HepG2 (cell line): ENCODE results near the gene C20orf204. TPM values are rescaled to one million over a fixed set of nuclear protein-coding genes. Genes with fewer than 3 reads are reported as not detected.
A peak's percentile ranks its signal among the peaks of the same experiment; 100 is the strongest.

Experiments
- ATAC-seq: fragments of 200-7000 bp; cut with Tn5 transposase; 3 replicates; pipeline ENCODE4 v1.9.1; 2020; ENCODE audit warnings: mild to moderate bottlenecking, moderate library complexity
- BruUV-seq: library from RNA; stranded (reverse); fragments of 400-500 nt; replicated peaks from 2 replicates; lab custom pipeline; 2021; lab: Mats Ljungman, UMichigan
- CTCF ChIA-PET: fragments of 300-600 bp; formaldehyde crosslinking; extraction: SDS; loops from one replicate; lab custom pipeline; 2021; ENCODE audit warnings: low total read pairs, inconsistent platforms, low intra/inter-chr PET ratio; lab: Yijun Ruan, JAX
- POLR2A ChIA-PET: fragments of 350-600 bp; sonication (Branson Sonifier 250); formaldehyde crosslinking; loops from one replicate; lab custom pipeline; 2020; ENCODE audit warnings: antibody characterized with exemption, inconsistent platforms; lab: Yijun Ruan, JAX
- DNase-seq: peaks from one replicate; pipeline ENCODE4 v3.0.0-alpha.2; 2015; ENCODE audit warnings: low spot score
- FAIRE-seq: peaks from 3 replicates; lab custom pipeline; 2011; peaks lifted over from hg19 to GRCh38; lab: Jason Lieb, UNC
- H2AFZ ChIP-seq: one replicate; pipeline ENCODE4 v1.6.1; 2011; ENCODE audit warnings: low read length, inconsistent platforms
- H3K27ac ChIP-seq: fragments of 300-600 bp; 3 replicates; pipeline ENCODE4 v1.8.0; 2011; ENCODE audit warnings: mixed run types, mild to moderate bottlenecking, mixed read lengths, low read length, inconsistent platforms; ENCODE audit not compliant: insufficient read depth; ENCODE audit errors: extremely low read length
- H3K27me3 ChIP-seq, 2 experiments: fragments of 200-600 bp in 1 of 2; 2 replicates in 1 of 2; 3 replicates in 1 of 2; pipeline versions ENCODE4 v1.6.0 to v1.8.0; 2011; ENCODE audit warnings: low read length in 2 of 2, mild to moderate bottlenecking in 2 of 2, moderate library complexity in 2 of 2, inconsistent platforms in 1 of 2; ENCODE audit not compliant: insufficient read depth in 2 of 2, control insufficient read depth in 1 of 2
- H3K36me3 ChIP-seq, 2 experiments: fragments of 200-600 bp in 1 of 2; replicated peaks in 1 of 2; 2 replicates in 1 of 2; 3 replicates in 1 of 2; pipeline versions ENCODE4 v1.5.1 to v1.8.0; 2011; ENCODE audit warnings: low read length in 2 of 2, inconsistent platforms in 1 of 2; ENCODE audit not compliant: insufficient read depth in 2 of 2, control insufficient read depth in 1 of 2
- H3K4me1 ChIP-seq: 2 replicates; pipeline ENCODE4 v1.5.1; 2012; ENCODE audit warnings: low read length, inconsistent platforms; ENCODE audit not compliant: insufficient read depth
- H3K4me2 ChIP-seq: 2 replicates; pipeline ENCODE4 v1.6.0; 2011; ENCODE audit warnings: low read depth, low read length, inconsistent platforms
- H3K4me3 ChIP-seq, 3 experiments: fragments of 200-600 bp in 1 of 3; sonication (generic), shearing (Covaris generic) in 1 of 3; replicated peaks in 1 of 3; 2 replicates each; pipeline ENCODE4 v1.5.1; 2011 to 2016; ENCODE audit warnings: low read length in 3 of 3, inconsistent platforms in 2 of 3, low read depth in 2 of 3, mild to moderate bottlenecking in 2 of 3, control low read depth in 1 of 3, mixed read lengths in 1 of 3; ENCODE audit not compliant: insufficient read depth in 1 of 3
- H3K79me2 ChIP-seq: one replicate; pipeline ENCODE4 v1.6.1; 2011; ENCODE audit warnings: low read length, inconsistent platforms; ENCODE audit not compliant: insufficient read depth
- H3K9ac ChIP-seq: 2 replicates; pipeline ENCODE4 v1.6.0; 2011; ENCODE audit warnings: mild to moderate bottlenecking, low read depth, low read length, inconsistent platforms; ENCODE audit not compliant: insufficient read depth
- H3K9me3 ChIP-seq: 2 replicates; pipeline ENCODE4 v1.5.1; 2012; ENCODE audit warnings: mild to moderate bottlenecking, low read length
- H4K20me1 ChIP-seq: 2 replicates; pipeline ENCODE4 v1.6.0; 2011; ENCODE audit warnings: inconsistent platforms, mild to moderate bottlenecking, low read length, moderate library complexity; ENCODE audit not compliant: insufficient read depth
- ASH2L ChIP-seq: fragments of 300-600, 200-600 bp; sonication (generic); IDR thresholded peaks from 2 replicates; pipeline ENCODE4 v1.7.0; 2017; ENCODE audit warnings: low read depth, mild to moderate bottlenecking, moderate library complexity, mixed read lengths, low read length; ENCODE audit not compliant: insufficient read length
- CEBPG ChIP-seq: IDR thresholded peaks from 2 replicates; pipeline ENCODE4 v1.6.1; 2016
- GABPA ChIP-seq, 2 experiments: IDR thresholded peaks; 2 replicates each; pipeline ENCODE4 v1.6.1; 2011 to 2016; ENCODE audit warnings: low read depth in 2 of 2, low read length in 1 of 2, missing biosample characterization in 1 of 2, missing genetic modification characterization in 1 of 2
- IKZF1 ChIP-seq: fragments of 450-650 bp; IDR thresholded peaks from 2 replicates; pipeline ENCODE4 v1.7.1; 2016
- MED13 ChIP-seq: sonication (generic); formaldehyde crosslinking; IDR thresholded peaks from 2 replicates; pipeline ENCODE4 v1.5.0; 2020; ENCODE audit warnings: missing genetic modification reagents
- NPAS2 ChIP-seq: sonication (generic); formaldehyde crosslinking; IDR thresholded peaks from 2 replicates; pipeline ENCODE4 v1.8.0; 2022; ENCODE audit warnings: mild to moderate bottlenecking, missing genetic modification reagents, borderline replicate concordance
- PHF5A ChIP-seq: IDR thresholded peaks from one replicate; pipeline ENCODE4 v1.6.1; 2018; ENCODE audit warnings: low read depth, missing genetic modification reagents; ENCODE audit not compliant: unreplicated experiment
- SAP130 ChIP-seq: IDR thresholded peaks from 2 replicates; pipeline ENCODE4 v1.6.1; 2016; ENCODE audit warnings: low read depth
- SETDB1 ChIP-seq: sonication (generic); formaldehyde crosslinking; IDR thresholded peaks from 2 replicates; pipeline ENCODE4 v1.5.1; 2020; ENCODE audit warnings: missing genetic modification reagents, mild to moderate bottlenecking, borderline replicate concordance
- SNRNP70 ChIP-seq: fragments of 200-400 bp; formaldehyde crosslinking; IDR thresholded peaks from 2 replicates; pipeline ENCODE4 v1.6.1; 2017; ENCODE audit warnings: mild to moderate bottlenecking, low read depth, low read length, moderate library complexity
- SOX13 ChIP-seq, 3 experiments: fragments of 450-650 bp in 1 of 3; sonication (generic) in 1 of 3; formaldehyde crosslinking in 1 of 3; IDR thresholded peaks in 2 of 3; conservative IDR thresholded peaks in 1 of 3; 2 replicates each; pipeline versions ENCODE4 v1.5.0 to v1.6.1; 2016 to 2020; ENCODE audit warnings: antibody characterized with exemption in 1 of 3, mild to moderate bottlenecking in 1 of 3, missing compliant biosample characterization in 1 of 3, missing genetic modification reagents in 1 of 3, moderate library complexity in 1 of 3
- SP4 ChIP-seq: sonication (generic); formaldehyde crosslinking; IDR thresholded peaks from 2 replicates; pipeline ENCODE4 v1.8.1; 2023; ENCODE audit warnings: mild to moderate bottlenecking, missing genetic modification reagents
- ZNF17 ChIP-seq: sonication (generic); formaldehyde crosslinking; IDR thresholded peaks from 2 replicates; pipeline ENCODE4 v1.5.0; 2020; ENCODE audit warnings: mild to moderate bottlenecking, missing genetic modification reagents
- ZNF33B ChIP-seq: sonication (generic); formaldehyde crosslinking; IDR thresholded peaks from 2 replicates; pipeline ENCODE4 v1.5.1; 2020; ENCODE audit warnings: mild to moderate bottlenecking, missing genetic modification reagents
- ZNF672 ChIP-seq: sonication (generic); formaldehyde crosslinking; IDR thresholded peaks from 2 replicates; pipeline ENCODE4 v1.8.1; 2022; ENCODE audit warnings: missing genetic modification reagents
- ZNF768 ChIP-seq: sonication (generic); formaldehyde crosslinking; IDR thresholded peaks from 2 replicates; pipeline ENCODE4 v1.4.0; 2020; ENCODE audit warnings: missing genetic modification reagents
- WGBS: methylation state at CpG from one replicate; pipeline ENCODE4 v1.1.6; 2017; ENCODE audit warnings: low lambda C conversion rate; 5-methylcytosine and 5-hydroxymethylcytosine counted together
- in situ Hi-C: cut with HindIII; loops from 2 replicates; pipeline ENCODE4 v1.10.0; 2017; ENCODE audit warnings: low pct_unique_long_range_greater_than_20kb; ENCODE audit not compliant: extremely low pct_ligation_motif_present
- intact Hi-C: fragments of 100-400 bp; cut with micrococcal nuclease; formaldehyde crosslinking; loops from one replicate; pipeline ENCODE4 v1.10.0; 2022; ENCODE audit not compliant: unreplicated experiment
- polyA plus RNA-seq, 8 experiments: library from polyadenylated mRNA; depleted of rRNA in 3 of 8; stranded (reverse) in 7 of 8; unstranded in 1 of 8; fragments of >200 nt; fragmentation: Illumina TruSeq in 4 of 8; extraction: Trizol in 4 of 8; gene quantifications; 2 replicates each; pipeline versions ENCODE4 v1.2.1 to v1.2.3, GENCODE V29; 2011 to 2016; ENCODE audit warnings: low read depth in 4 of 8, missing spikeins in 1 of 8, mixed read lengths in 1 of 8; ENCODE audit not compliant: insufficient read depth in 1 of 8
- total RNA-seq, 5 experiments: library from RNA; depleted of rRNA; stranded (reverse); fragments of >200 nt; fragmentation: Illumina TruSeq; extraction: Trizol; gene quantifications; 2 replicates each; pipeline ENCODE4 v1.2.3, GENCODE V29; 2016; ENCODE audit warnings: low read depth in 1 of 5
- TF ChIP-seq, protein P1 (sequence below): sonication (generic); formaldehyde crosslinking; IDR thresholded peaks from 2 replicates; pipeline ENCODE4 v1.4.0; 2020; ENCODE audit warnings: mild to moderate bottlenecking, missing genetic modification reagents
- TF ChIP-seq, protein P2 (sequence below): sonication (generic); formaldehyde crosslinking; IDR thresholded peaks from 2 replicates; pipeline ENCODE4 v1.4.0; 2020; ENCODE audit warnings: mild to moderate bottlenecking, missing genetic modification reagents
- TF ChIP-seq, protein P3 (sequence below): IDR thresholded peaks from 2 replicates; pipeline ENCODE4 v1.6.1; 2016

Gene C20orf204
- total and polyA plus RNA-seq, 2 of the 13 experiments (the other 11 are each of a cell fraction or from before 2014, with no cell fraction given), result 22.1 to 80.0 TPM

DNA sequence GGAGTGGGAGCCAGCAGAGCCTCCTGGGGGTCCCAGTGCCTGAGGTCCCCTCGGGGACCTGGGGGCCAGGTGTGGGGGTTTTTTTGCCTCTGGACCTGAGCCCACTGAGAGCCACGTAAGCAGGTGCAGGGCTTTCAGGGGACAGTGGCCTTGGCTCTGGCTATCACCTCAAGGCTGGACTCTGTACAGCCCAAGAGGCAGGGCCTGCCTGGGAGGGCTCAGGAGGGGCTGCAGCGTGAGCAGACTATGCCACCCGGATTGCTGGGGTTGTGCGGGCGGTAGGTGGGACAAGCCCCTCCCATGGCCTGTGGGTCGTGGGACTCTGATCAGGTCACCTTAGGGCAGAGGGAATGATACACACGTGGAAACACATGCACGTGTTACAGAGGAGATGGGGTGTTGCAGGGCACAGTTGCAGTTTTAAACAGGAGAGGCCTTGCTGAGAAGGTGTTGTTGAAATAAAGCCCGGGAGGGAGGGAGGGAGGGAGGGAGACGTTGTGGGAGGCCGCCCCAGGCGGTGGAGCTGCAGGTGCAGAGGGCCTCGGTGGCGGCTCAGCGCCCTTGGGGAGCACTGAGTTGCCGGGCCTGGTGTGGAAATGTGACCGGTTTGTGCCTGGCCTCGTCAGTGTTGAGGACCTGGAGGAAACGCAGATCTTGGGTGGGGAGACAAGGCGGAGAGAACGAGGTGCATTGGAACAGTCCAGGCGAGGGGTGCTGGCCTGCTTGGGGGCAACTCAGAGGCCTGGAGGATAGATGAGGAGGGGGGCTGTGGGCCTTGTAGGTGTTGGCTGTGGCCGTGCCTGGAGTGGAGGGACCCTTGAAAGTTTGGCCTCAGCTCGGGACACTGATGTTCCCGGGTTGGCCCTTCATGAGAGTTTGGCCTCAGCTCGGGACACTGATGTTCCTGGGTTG is 29.3 kb downstream of the C20orf204 start:
- 5% methylated on average over 25 of the region's 27 CpGs for WGBS
- no TSS peak for BruUV-seq
- Histone ChIP-seq H3K27ac (peak overlapping the region; percentile 78), H3K9me3 (no peaks in the 10 kb centered on the region), H3K27me3 (peaks cover 3 to 11% of the 10 kb centered on the region in 2 experiments; a peak in 2 of 5 replicates), H2AFZ (no peak overlapping the region), H3K79me2 (no peaks in the 10 kb centered on the region), H3K4me2 (peak overlapping the region; percentile 95), H3K9ac (peak overlapping the region; percentile 45), H3K36me3 (no peaks in the 10 kb centered on the region), H3K4me3 (peak overlapping the region; percentile 8 to 98 (median 82); a peak in 5 of 6 replicates), H4K20me1 (peaks cover 4% of the 10 kb centered on the region; the same call in 1 of the 2 replicates), H3K4me1 (peaks cover 56% of the 10 kb centered on the region)
- ATAC-seq (peak; percentile 20), DNase-seq (no peak), FAIRE-seq (peak; percentile 73)
- ChIA-PET CTCF (no interaction called here), POLR2A (interaction anchor here (1.2 to 3.7 kb wide), 11 partner anchors 10 to 407 kb away, joined by 4 to 34 read pairs (median 5); partner anchors contain the start of genes C20orf204, OPRL1, PRPF6 and RGS19)
- in situ Hi-C loops, result no loop called here
- intact Hi-C loops, result loop anchor here (2.0 kb wide), 1 partner anchor 15 kb away; the partner anchor contains the start of gene OPRL1
- no peak for TF ChIP-seq ASH2L
- TF ChIP-seq CEBPG (CRISPR knock-in tag), result no peak
- TF ChIP-seq, protein P1, sequence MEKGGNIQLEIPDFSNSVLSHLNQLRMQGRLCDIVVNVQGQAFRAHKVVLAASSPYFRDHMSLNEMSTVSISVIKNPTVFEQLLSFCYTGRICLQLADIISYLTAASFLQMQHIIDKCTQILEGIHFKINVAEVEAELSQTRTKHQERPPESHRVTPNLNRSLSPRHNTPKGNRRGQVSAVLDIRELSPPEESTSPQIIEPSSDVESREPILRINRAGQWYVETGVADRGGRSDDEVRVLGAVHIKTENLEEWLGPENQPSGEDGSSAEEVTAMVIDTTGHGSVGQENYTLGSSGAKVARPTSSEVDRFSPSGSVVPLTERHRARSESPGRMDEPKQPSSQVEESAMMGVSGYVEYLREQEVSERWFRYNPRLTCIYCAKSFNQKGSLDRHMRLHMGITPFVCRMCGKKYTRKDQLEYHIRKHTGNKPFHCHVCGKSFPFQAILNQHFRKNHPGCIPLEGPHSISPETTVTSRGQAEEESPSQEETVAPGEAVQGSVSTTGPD (CRISPR knock-in tag), result 0 out of 2 replicates have a peak, but pooled peaks have one; percentile 42
- peak; percentile 78 for TF ChIP-seq SAP130
- TF ChIP-seq SETDB1 (CRISPR knock-in tag), result no peak
- TF ChIP-seq, protein P2, sequence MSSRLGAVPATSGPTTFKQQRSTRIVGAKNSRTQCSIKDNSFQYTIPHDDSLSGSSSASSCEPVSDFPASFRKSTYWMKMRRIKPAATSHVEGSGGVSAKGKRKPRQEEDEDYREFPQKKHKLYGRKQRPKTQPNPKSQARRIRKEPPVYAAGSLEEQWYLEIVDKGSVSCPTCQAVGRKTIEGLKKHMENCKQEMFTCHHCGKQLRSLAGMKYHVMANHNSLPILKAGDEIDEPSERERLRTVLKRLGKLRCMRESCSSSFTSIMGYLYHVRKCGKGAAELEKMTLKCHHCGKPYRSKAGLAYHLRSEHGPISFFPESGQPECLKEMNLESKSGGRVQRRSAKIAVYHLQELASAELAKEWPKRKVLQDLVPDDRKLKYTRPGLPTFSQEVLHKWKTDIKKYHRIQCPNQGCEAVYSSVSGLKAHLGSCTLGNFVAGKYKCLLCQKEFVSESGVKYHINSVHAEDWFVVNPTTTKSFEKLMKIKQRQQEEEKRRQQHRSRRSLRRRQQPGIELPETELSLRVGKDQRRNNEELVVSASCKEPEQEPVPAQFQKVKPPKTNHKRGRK (CRISPR knock-in tag), result 0 out of 2 replicates have a peak, but pooled peaks have one; percentile 23
- peak; percentile 81; the same call in 1 of the 2 replicates for TF ChIP-seq ZNF672
- TF ChIP-seq SNRNP70, result no peak
- no peak for TF ChIP-seq PHF5A (CRISPR knock-in tag)
- no peak for TF ChIP-seq MED13 (CRISPR knock-in tag)
- TF ChIP-seq SP4 (CRISPR knock-in tag), result peak; percentile 42
- TF ChIP-seq, protein P3, sequence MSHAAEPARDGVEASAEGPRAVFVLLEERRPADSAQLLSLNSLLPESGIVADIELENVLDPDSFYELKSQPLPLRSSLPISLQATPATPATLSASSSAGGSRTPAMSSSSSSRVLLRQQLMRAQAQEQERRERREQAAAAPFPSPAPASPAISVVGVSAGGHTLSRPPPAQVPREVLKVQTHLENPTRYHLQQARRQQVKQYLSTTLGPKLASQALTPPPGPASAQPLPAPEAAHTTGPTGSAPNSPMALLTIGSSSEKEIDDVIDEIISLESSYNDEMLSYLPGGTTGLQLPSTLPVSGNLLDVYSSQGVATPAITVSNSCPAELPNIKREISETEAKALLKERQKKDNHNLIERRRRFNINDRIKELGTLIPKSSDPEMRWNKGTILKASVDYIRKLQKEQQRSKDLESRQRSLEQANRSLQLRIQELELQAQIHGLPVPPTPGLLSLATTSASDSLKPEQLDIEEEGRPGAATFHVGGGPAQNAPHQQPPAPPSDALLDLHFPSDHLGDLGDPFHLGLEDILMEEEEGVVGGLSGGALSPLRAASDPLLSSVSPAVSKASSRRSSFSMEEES (CRISPR knock-in tag), result peak; percentile 42; the same call in 1 of the 2 replicates
- TF ChIP-seq GABPA (IDR thresholded peaks at IDR 0.05; ENCODE audit: low read depth, low read length), result no peak
- TF ChIP-seq GABPA (CRISPR knock-in tag; IDR thresholded peaks at IDR 0.05; ENCODE audit: low read depth), result no peak
- peak; percentile 34; the same call in 1 of the 2 replicates for TF ChIP-seq ZNF768 (CRISPR knock-in tag)
- TF ChIP-seq ZNF17 (CRISPR knock-in tag), result no peak
- TF ChIP-seq NPAS2 (CRISPR knock-in tag), result no peak
- peak; percentile 85 for TF ChIP-seq ZNF33B
- TF ChIP-seq IKZF1, result no peak
- no peak for TF ChIP-seq SOX13 (IDR thresholded peaks at IDR 0.05)
- TF ChIP-seq SOX13 (CRISPR knock-in tag; conservative IDR thresholded peaks at IDR 0.05 in 1 of 2, IDR thresholded peaks at IDR 0.05 in 1 of 2), result peak in 1 of 2 experiments; percentile 10; a peak in 2 of 4 replicates
